ENCODE results near the gene PRDM16.

The PRDM16 gene

GRCh38 chr1:3128431-3129132, 59.6 kb downstream of the PRDM16 start:
- DNase-seq, result no peak

GRCh38 chr1:3129133-3129490, 60.1 kb downstream of the PRDM16 start:
- DNase-seq, result no peak

GRCh38 chr1:3130268-3130667, 61.3 kb downstream of the PRDM16 start:
- no peak for DNase-seq

- no peak for DNase-seq
These were observed 63.7 kb downstream of the PRDM16 start for GRCh38 chr1:3132660-3133059.

GRCh38 chr1:3133686-3134085, 64.7 kb downstream of the PRDM16 start:
- DNase-seq, result no peak

GRCh38 chr1:3134381-3135072, 65.5 kb downstream of the PRDM16 start:
- DNase-seq, result no peak

GRCh38 chr1:3135073-3135702, 66.2 kb downstream of the PRDM16 start:
- no peak for DNase-seq

GRCh38 chr1:3135744-3136455, 66.9 kb downstream of the PRDM16 start:
- DNase-seq, result no peak

- DNase-seq, result no peak
These were observed 67.5 kb downstream of the PRDM16 start for GRCh38 chr1:3136532-3136931.

GRCh38 chr1:3137111-3138100, 68.4 kb downstream of the PRDM16 start:
- DNase-seq, result no peak

GRCh38 chr1:3138623-3139151, 69.7 kb downstream of the PRDM16 start:
- no peak for DNase-seq

GRCh38 chr1:3139451-3139852, 70.4 kb downstream of the PRDM16 start:
- DNase-seq, result no peak

GRCh38 chr1:3139871-3140361, 70.9 kb downstream of the PRDM16 start:
- no peak for DNase-seq

GRCh38 chr1:3140437-3140836, 71.4 kb downstream of the PRDM16 start:
- no peak for DNase-seq

- no peak for DNase-seq
These were observed 72.1 kb downstream of the PRDM16 start for GRCh38 chr1:3141129-3141528.

GRCh38 chr1:3141836-3142235, 72.8 kb downstream of the PRDM16 start:
- DNase-seq, result no peak

GRCh38 chr1:3142236-3142635, 73.2 kb downstream of the PRDM16 start:
- no peak for DNase-seq

GRCh38 chr1:3142751-3143150, 73.7 kb downstream of the PRDM16 start:
- DNase-seq, result no peak

GRCh38 chr1:3145532-3146325, 76.7 kb downstream of the PRDM16 start:
- no peak for DNase-seq

GRCh38 chr1:3146458-3146857, 77.5 kb downstream of the PRDM16 start:
- DNase-seq, result no peak

- no peak for DNase-seq
These were observed 77.9 kb downstream of the PRDM16 start for GRCh38 chr1:3146907-3147306.

Data from activated naive CD4-positive, alpha-beta T cell treated with Interleukin-2 at 50 U/mL for 16 hours (primary cell).